Neural crest cell (in vitro differentiated cells): Measurements from ENCODE around the gene FOXK1. TPM values are rescaled to one million over a fixed set of nuclear protein-coding genes. Genes with fewer than 3 reads are reported as not detected.
A peak's percentile ranks its signal among the peaks of the same experiment; 100 is the strongest.

Source experiments
- DNase-seq: peaks from one replicate; pipeline ENCODE4 v3.0.0; 2021; ENCODE audit warnings: low read depth, mixed read lengths, low spot score
- H3K27ac Mint-ChIP-seq: one replicate; pipeline ENCODE4 v1.8.0; 2021; ENCODE audit warnings: mild to moderate bottlenecking, mixed read lengths; ENCODE audit not compliant: unreplicated experiment
- H3K27me3 Mint-ChIP-seq: 2 replicates; pipeline ENCODE4 v1.8.0; 2021; ENCODE audit warnings: low read depth, mild to moderate bottlenecking, mixed read lengths
- H3K36me3 Mint-ChIP-seq: 2 replicates; pipeline ENCODE4 v1.8.0; 2021; ENCODE audit warnings: low read depth, mild to moderate bottlenecking, mixed read lengths
- H3K4me1 Mint-ChIP-seq: 2 replicates; pipeline ENCODE4 v1.8.0; 2021; ENCODE audit warnings: mixed read lengths
- H3K4me3 Mint-ChIP-seq: one replicate; pipeline ENCODE4 v1.8.0; 2021; ENCODE audit warnings: mild to moderate bottlenecking, mixed read lengths
- H3K9me3 Mint-ChIP-seq: 2 replicates; pipeline ENCODE4 v1.8.0; 2021; ENCODE audit warnings: mixed read lengths
- CTCF ChIP-seq: fragments of 200-600 bp; sonication (generic); conservative IDR thresholded peaks from 2 replicates; pipeline ENCODE4 v1.5.0; 2021; ENCODE audit warnings: antibody characterized with exemption, mild to moderate bottlenecking
- total RNA-seq: library from RNA; stranded (reverse); gene quantifications from 2 replicates; pipeline ENCODE4 v1.2.1, GENCODE V29; 2021

Gene FOXK1
- total RNA-seq, 1 donor from 2014 or later, result 29.1 TPM

- peak overlapping the region; percentile 99 for H3K27ac Mint-ChIP-seq
- H3K27me3 Mint-ChIP-seq, result no peaks in the 10 kb centered on the region
- DNase-seq, result no peak
- peaks cover 35% of the 10 kb centered on the region for H3K4me1 Mint-ChIP-seq
- H3K36me3 Mint-ChIP-seq, result no peaks in the 10 kb centered on the region
- peak overlapping the region; percentile 81 for H3K4me3 Mint-ChIP-seq
- no peak for TF ChIP-seq CTCF
- no peaks in the 10 kb centered on the region for H3K9me3 Mint-ChIP-seq
Measured at GRCh38 chr7:4725850-4726450, 43.9 kb downstream of the FOXK1 start.

GRCh38 chr7:4726566-4726965, 44.5 kb downstream of the FOXK1 start:
- Mint-ChIP-seq H3K27ac (no peak overlapping the region), H3K4me3 (peak overlapping the region; percentile 44), H3K9me3 (no peaks in the 10 kb centered on the region), H3K27me3 (no peaks in the 10 kb centered on the region), H3K36me3 (no peaks in the 10 kb centered on the region), H3K4me1 (peaks cover 33% of the 10 kb centered on the region)
- no peak for TF ChIP-seq CTCF
- DNase-seq, result no peak

- Mint-ChIP-seq H3K27ac (no peak overlapping the region), H3K4me1 (peaks cover 30% of the 10 kb centered on the region), H3K36me3 (no peaks in the 10 kb centered on the region), H3K27me3 (no peaks in the 10 kb centered on the region), H3K9me3 (no peaks in the 10 kb centered on the region), H3K4me3 (no peak overlapping the region)
- no peak for DNase-seq
- no peak for TF ChIP-seq CTCF
Measured at GRCh38 chr7:4727914-4728705, 46.0 kb downstream of the FOXK1 start.

GRCh38 chr7:4729266-4729665, 47.2 kb downstream of the FOXK1 start:
- DNase-seq, result no peak
- Mint-ChIP-seq H3K4me3 (no peak overlapping the region), H3K4me1 (peaks cover 26% of the 10 kb centered on the region), H3K36me3 (no peaks in the 10 kb centered on the region), H3K9me3 (no peaks in the 10 kb centered on the region), H3K27me3 (no peaks in the 10 kb centered on the region), H3K27ac (no peak overlapping the region)
- no peak for TF ChIP-seq CTCF

GRCh38 chr7:4730276-4730675, 48.2 kb downstream of the FOXK1 start:
- DNase-seq, result no peak
- H3K36me3 Mint-ChIP-seq, result no peaks in the 10 kb centered on the region
- H3K27ac Mint-ChIP-seq, result no peak overlapping the region
- no peak for TF ChIP-seq CTCF
- H3K4me3 Mint-ChIP-seq, result no peak overlapping the region
- H3K9me3 Mint-ChIP-seq, result no peaks in the 10 kb centered on the region
- H3K27me3 Mint-ChIP-seq, result no peaks in the 10 kb centered on the region
- peaks cover 17% of the 10 kb centered on the region for H3K4me1 Mint-ChIP-seq
